GM23338 (cell line): ENCODE data around the gene MYOD1. TPM values are rescaled to one million over a fixed set of nuclear protein-coding genes. Genes with fewer than 3 reads are reported as not detected.

Source experiments
- ATAC-seq: fragments of 200-7000 bp; cut with Tn5 transposase; 3 replicates; pipeline ENCODE4 v1.9.1; 2020
- DNase-seq: peaks from one replicate; pipeline ENCODE4 v3.0.0-alpha.2; 2015; ENCODE audit warnings: low spot score
- H2AFZ ChIP-seq: fragments of 200-600 bp; sonication (generic); 2 replicates; pipeline ENCODE4 v1.8.0; 2016; ENCODE audit warnings: antibody characterized with exemption, mild to moderate bottlenecking, moderate library complexity
- H3F3A ChIP-seq: fragments of 200-600 bp; sonication (generic); replicated peaks from 2 replicates; pipeline ENCODE4 v1.8.0; 2017; ENCODE audit warnings: antibody characterized with exemption, mixed run types, low read depth
- H3K27ac ChIP-seq: fragments of 200-600 bp; sonication (generic); 2 replicates; pipeline ENCODE4 v1.6.1; 2016; ENCODE audit warnings: low read depth
- H3K27me3 ChIP-seq: fragments of 200-600 bp; sonication (generic); 2 replicates; pipeline ENCODE4 v1.8.0; 2016; ENCODE audit warnings: mild to moderate bottlenecking, mixed run types, moderate library complexity; ENCODE audit not compliant: insufficient read depth
- H3K36me3 ChIP-seq: fragments of 200-600 bp; sonication (generic); 2 replicates; pipeline ENCODE4 v1.8.0; 2016; ENCODE audit warnings: mild to moderate bottlenecking; ENCODE audit not compliant: insufficient read depth
- H3K4me1 ChIP-seq: fragments of 200-600 bp; sonication (generic); 2 replicates; pipeline ENCODE4 v1.8.0; 2016; ENCODE audit warnings: mild to moderate bottlenecking, moderate library complexity; ENCODE audit not compliant: insufficient read depth
- H3K4me2 ChIP-seq: fragments of 200-600 bp; sonication (generic); 2 replicates; pipeline ENCODE4 v1.7.1; 2017; ENCODE audit warnings: mixed run types
- H3K4me3 ChIP-seq: fragments of 200-600 bp; sonication (generic); 2 replicates; pipeline ENCODE4 v1.6.1; 2016; ENCODE audit warnings: mixed run types
- H3K79me2 ChIP-seq: fragments of 200-600 bp; sonication (generic); replicated peaks from 2 replicates; pipeline ENCODE4 v1.8.0; 2017; ENCODE audit warnings: mild to moderate bottlenecking; ENCODE audit not compliant: insufficient read depth
- H3K9me2 ChIP-seq: fragments of 200-600 bp; sonication (generic); 2 replicates; pipeline ENCODE4 v1.8.0; 2017; ENCODE audit not compliant: insufficient read depth
- H4K20me1 ChIP-seq: fragments of 200-600 bp; sonication (generic); replicated peaks from 2 replicates; pipeline ENCODE4 v1.8.0; 2017; ENCODE audit warnings: mild to moderate bottlenecking; ENCODE audit not compliant: insufficient read depth
- H3K27ac Mint-ChIP-seq: 2 replicates; pipeline ENCODE4 v1.8.0; 2020; ENCODE audit warnings: inconsistent platforms, mild to moderate bottlenecking, moderate library complexity, mixed read lengths
- H3K27me3 Mint-ChIP-seq: 3 replicates; pipeline ENCODE4 v1.8.0; 2022; ENCODE audit warnings: low read depth, mild to moderate bottlenecking, moderate library complexity, mixed read lengths, inconsistent platforms; ENCODE audit not compliant: insufficient read depth, poor library complexity
- H3K36me3 Mint-ChIP-seq: 3 replicates; pipeline ENCODE4 v1.8.0; 2021; ENCODE audit warnings: low read depth, mild to moderate bottlenecking, inconsistent platforms, moderate library complexity, mixed read lengths
- H3K4me1 Mint-ChIP-seq: 3 replicates; pipeline ENCODE4 v1.8.0; 2020; ENCODE audit warnings: mild to moderate bottlenecking, inconsistent platforms, mixed read lengths
- H3K4me3 Mint-ChIP-seq: 3 replicates; pipeline ENCODE4 v1.8.0; 2021; ENCODE audit warnings: moderate library complexity, mild to moderate bottlenecking, inconsistent platforms, mixed read lengths
- H3K9me3 Mint-ChIP-seq: 3 replicates; pipeline ENCODE4 v1.8.0; 2020; ENCODE audit warnings: moderate library complexity, mild to moderate bottlenecking, inconsistent platforms, mixed read lengths
- CREB1 ChIP-seq: fragments of 250-450 bp; sonication (Bioruptor Pico); IDR thresholded peaks from 2 replicates; pipeline ENCODE4 v1.5.0; 2020; ENCODE audit warnings: low read depth, mild to moderate bottlenecking, moderate library complexity
- EZH2 ChIP-seq: fragments of 200-600 bp; sonication (generic); IDR thresholded peaks from one replicate; pipeline ENCODE4 v1.8.0; 2017; ENCODE audit warnings: antibody characterized with exemption, mild to moderate bottlenecking, low read depth; ENCODE audit not compliant: unreplicated experiment
- EZH2phosphoT487 ChIP-seq: fragments of 200-600 bp; sonication (generic); IDR thresholded peaks from one replicate; pipeline ENCODE4 v1.8.1; 2018; ENCODE audit warnings: antibody characterized with exemption; ENCODE audit not compliant: unreplicated experiment
- JUNB ChIP-seq: IDR thresholded peaks from one replicate; pipeline ENCODE4 v1.6.1; 2016; ENCODE audit warnings: antibody characterized with exemption; ENCODE audit not compliant: unreplicated experiment
- NANOG ChIP-seq: IDR thresholded peaks from 2 replicates; pipeline ENCODE4 v1.6.1; 2016; ENCODE audit warnings: antibody characterized with exemption, borderline replicate concordance
- POLR2AphosphoS5 ChIP-seq: IDR thresholded peaks from 2 replicates; pipeline ENCODE4 v1.6.1; 2016; ENCODE audit warnings: antibody characterized with exemption, low read depth
- STAT1 ChIP-seq: IDR thresholded peaks from one replicate; pipeline ENCODE4 v1.6.1; 2016; ENCODE audit warnings: antibody characterized with exemption; ENCODE audit not compliant: unreplicated experiment
- ZNF114 ChIP-seq: fragments of 250-450 bp; sonication (Bioruptor Pico); IDR thresholded peaks from 2 replicates; pipeline ENCODE4 v1.5.0; 2020; ENCODE audit warnings: mild to moderate bottlenecking, moderate library complexity
- ZNF331 ChIP-seq: fragments of 250-450 bp; sonication (Bioruptor Pico); IDR thresholded peaks from 2 replicates; pipeline ENCODE4 v1.5.0; 2020; ENCODE audit warnings: low read depth, mild to moderate bottlenecking, moderate library complexity
- polyA plus RNA-seq: library from polyadenylated mRNA; unstranded; fragments of >200 nt; fragmentation: Nextera tagmentation; extraction: Ambion mirVana; gene quantifications from 2 replicates; pipeline ENCODE4 v1.2.1, GENCODE V29; 2016
- total RNA-seq: library from RNA; depleted of rRNA; stranded (reverse); fragments of >200 nt; shearing (Covaris generic); gene quantifications from 2 replicates; pipeline ENCODE4 v1.2.3, GENCODE V29; 2014
- TF ChIP-seq, protein P1 (sequence below): fragments of 250-450 bp; sonication (Bioruptor Pico); IDR thresholded peaks from 2 replicates; pipeline ENCODE4 v1.5.0; 2020; ENCODE audit warnings: mild to moderate bottlenecking, moderate library complexity
- TF ChIP-seq, protein P2 (sequence below), 2 experiments: fragments of 200-600 bp in 1 of 2; sonication (generic) in 1 of 2; conservative IDR thresholded peaks; 2 replicates each; pipeline versions ENCODE4 v1.5.1 to v1.6.1; 2016 to 2017; ENCODE audit warnings: antibody characterized with exemption in 2 of 2, low read depth in 2 of 2, mild to moderate bottlenecking in 2 of 2, moderate library complexity in 1 of 2
- TF ChIP-seq, protein P3 (sequence below): IDR thresholded peaks from 2 replicates; pipeline ENCODE4 v1.6.1; 2016; ENCODE audit warnings: antibody characterized with exemption

Gene MYOD1
- total and polyA plus RNA-seq, 2 experiments from 2014 or later, result not detected

DNA sequence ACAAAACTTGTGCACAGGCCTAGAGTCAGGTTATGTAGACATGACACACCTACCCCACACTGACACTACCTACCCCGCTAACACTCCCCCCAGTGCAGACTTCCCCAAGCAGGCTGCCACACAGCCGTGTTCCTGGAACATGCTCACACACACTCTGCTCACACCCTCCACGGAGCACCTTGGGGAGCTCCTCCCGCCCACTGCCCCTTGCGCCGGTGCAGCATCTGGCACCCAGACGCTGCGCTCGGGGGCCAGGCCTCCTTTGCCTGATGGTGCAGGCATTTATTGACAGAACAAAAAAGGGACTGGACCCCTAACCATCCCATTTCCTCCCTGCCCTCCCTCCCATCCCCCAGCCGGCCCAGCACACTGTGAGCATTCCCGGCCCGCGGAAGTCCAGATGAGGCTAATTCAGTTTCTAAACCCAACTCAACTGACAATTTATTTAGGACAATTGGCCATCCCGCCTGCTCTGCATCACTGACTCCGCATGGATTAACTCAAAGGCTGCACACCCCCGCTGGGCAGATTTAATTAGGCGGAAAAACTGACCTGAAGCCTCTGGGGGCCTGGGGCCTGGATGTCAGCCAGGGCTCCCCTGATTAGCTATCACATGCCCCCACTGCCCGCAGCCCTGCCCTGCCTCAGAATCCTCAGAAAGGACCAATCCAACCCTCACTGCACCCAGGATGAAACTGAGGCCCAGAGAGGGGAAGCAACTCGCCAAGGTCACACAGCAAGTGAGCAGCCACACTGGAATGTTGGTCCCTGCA is 45.3 kb downstream of the MYOD1 start (continued):
- TF ChIP-seq STAT1 (no peak), JUNB (no peak), CREB1 (CRISPR knock-in tag) (no peak), NANOG (no peak), POLR2AphosphoS5 (no peak), ZNF331 (CRISPR knock-in tag) (no peak), ZNF114 (CRISPR knock-in tag) (no peak)
- TF ChIP-seq, protein P1, sequence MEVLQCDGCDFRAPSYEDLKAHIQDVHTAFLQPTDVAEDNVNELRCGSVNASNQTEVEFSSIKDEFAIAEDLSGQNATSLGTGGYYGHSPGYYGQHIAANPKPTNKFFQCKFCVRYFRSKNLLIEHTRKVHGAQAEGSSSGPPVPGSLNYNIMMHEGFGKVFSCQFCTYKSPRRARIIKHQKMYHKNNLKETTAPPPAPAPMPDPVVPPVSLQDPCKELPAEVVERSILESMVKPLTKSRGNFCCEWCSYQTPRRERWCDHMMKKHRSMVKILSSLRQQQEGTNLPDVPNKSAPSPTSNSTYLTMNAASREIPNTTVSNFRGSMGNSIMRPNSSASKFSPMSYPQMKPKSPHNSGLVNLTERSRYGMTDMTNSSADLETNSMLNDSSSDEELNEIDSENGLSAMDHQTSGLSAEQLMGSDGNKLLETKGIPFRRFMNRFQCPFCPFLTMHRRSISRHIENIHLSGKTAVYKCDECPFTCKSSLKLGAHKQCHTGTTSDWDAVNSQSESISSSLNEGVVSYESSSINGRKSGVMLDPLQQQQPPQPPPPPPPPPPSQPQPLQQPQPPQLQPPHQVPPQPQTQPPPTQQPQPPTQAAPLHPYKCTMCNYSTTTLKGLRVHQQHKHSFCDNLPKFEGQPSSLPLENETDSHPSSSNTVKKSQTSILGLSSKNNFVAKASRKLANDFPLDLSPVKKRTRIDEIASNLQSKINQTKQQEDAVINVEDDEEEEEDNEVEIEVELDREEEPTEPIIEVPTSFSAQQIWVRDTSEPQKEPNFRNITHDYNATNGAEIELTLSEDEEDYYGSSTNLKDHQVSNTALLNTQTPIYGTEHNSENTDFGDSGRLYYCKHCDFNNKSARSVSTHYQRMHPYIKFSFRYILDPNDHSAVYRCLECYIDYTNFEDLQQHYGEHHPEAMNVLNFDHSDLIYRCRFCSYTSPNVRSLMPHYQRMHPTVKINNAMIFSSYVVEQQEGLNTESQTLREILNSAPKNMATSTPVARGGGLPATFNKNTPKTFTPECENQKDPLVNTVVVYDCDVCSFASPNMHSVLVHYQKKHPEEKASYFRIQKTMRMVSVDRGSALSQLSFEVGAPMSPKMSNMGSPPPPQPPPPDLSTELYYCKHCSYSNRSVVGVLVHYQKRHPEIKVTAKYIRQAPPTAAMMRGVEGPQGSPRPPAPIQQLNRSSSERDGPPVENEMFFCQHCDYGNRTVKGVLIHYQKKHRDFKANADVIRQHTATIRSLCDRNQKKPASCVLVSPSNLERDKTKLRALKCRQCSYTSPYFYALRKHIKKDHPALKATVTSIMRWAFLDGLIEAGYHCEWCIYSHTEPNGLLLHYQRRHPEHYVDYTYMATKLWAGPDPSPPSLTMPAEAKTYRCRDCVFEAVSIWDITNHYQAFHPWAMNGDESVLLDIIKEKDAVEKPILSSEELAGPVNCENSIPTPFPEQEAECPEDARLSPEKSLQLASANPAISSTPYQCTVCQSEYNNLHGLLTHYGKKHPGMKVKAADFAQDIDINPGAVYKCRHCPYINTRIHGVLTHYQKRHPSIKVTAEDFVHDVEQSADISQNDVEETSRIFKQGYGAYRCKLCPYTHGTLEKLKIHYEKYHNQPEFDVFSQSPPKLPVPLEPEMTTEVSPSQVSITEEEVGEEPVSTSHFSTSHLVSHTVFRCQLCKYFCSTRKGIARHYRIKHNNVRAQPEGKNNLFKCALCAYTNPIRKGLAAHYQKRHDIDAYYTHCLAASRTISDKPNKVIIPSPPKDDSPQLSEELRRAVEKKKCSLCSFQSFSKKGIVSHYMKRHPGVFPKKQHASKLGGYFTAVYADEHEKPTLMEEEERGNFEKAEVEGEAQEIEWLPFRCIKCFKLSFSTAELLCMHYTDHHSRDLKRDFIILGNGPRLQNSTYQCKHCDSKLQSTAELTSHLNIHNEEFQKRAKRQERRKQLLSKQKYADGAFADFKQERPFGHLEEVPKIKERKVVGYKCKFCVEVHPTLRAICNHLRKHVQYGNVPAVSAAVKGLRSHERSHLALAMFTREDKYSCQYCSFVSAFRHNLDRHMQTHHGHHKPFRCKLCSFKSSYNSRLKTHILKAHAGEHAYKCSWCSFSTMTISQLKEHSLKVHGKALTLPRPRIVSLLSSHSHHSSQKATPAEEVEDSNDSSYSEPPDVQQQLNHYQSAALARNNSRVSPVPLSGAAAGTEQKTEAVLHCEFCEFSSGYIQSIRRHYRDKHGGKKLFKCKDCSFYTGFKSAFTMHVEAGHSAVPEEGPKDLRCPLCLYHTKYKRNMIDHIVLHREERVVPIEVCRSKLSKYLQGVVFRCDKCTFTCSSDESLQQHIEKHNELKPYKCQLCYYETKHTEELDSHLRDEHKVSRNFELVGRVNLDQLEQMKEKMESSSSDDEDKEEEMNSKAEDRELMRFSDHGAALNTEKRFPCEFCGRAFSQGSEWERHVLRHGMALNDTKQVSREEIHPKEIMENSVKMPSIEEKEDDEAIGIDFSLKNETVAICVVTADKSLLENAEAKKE (CRISPR knock-in tag), result no peak

DNA sequence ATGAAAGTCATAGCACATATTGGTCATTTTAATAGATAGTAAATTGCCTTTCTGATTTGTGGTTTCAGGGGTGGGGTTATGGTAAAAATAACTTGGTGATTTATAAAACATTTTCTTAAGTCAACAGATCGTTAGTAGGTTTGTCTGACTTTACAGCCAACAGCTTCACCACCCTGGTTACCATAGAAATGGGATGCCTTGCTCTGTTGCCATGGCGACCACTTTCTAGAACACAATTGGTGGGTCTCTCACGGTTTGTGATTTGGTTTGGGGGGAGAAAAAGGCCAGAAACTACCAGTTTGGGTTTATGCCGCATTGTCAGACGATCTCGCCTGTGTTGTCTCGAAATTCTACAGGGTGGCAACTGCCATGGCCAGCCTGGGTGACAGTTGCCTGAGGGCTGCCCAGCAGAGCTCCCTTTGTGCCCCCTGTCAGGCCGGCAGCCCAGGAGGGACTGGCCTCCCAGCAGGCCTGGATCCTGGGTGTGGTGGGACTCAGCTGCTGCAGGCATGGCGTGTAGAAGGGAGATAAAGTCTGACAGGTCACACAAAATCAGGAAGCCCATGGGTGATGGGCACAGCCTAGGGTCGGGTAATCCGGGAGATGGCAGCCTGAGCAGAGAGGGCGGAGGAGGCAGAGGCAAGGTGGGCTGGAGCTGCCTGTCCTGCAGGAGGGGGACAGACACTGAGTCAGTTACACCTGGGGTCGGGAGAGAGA is 46.1 kb downstream of the MYOD1 start:
- H3F3A ChIP-seq, result no peaks in the 10 kb centered on the region
- H4K20me1 ChIP-seq, result no peaks in the 10 kb centered on the region
- peaks cover 7% of the 10 kb centered on the region for H3K4me1 Mint-ChIP-seq
- no peak overlapping the region for H3K4me3 Mint-ChIP-seq
- no peaks in the 10 kb centered on the region for H3K9me2 ChIP-seq
- ATAC-seq (no peak), DNase-seq (peak; percentile 63)
- H3K27ac ChIP-seq, result no peak overlapping the region
- no peaks in the 10 kb centered on the region for H3K36me3 Mint-ChIP-seq
- H3K27ac Mint-ChIP-seq, result no peak overlapping the region
- H3K4me1 ChIP-seq, result no peaks in the 10 kb centered on the region
- no peak overlapping the region for H3K4me3 ChIP-seq
- H3K27me3 ChIP-seq, result no peaks in the 10 kb centered on the region
- no peaks in the 10 kb centered on the region for H3K36me3 ChIP-seq
- H3K9me3 Mint-ChIP-seq, result no peaks in the 10 kb centered on the region; the same call in 2 of the 3 replicates
- H2AFZ ChIP-seq, result no peak overlapping the region
- no peaks in the 10 kb centered on the region for H3K79me2 ChIP-seq
- H3K4me2 ChIP-seq, result no peak overlapping the region
- peaks cover 5% of the 10 kb centered on the region for H3K27me3 Mint-ChIP-seq
- TF ChIP-seq, protein P2, sequence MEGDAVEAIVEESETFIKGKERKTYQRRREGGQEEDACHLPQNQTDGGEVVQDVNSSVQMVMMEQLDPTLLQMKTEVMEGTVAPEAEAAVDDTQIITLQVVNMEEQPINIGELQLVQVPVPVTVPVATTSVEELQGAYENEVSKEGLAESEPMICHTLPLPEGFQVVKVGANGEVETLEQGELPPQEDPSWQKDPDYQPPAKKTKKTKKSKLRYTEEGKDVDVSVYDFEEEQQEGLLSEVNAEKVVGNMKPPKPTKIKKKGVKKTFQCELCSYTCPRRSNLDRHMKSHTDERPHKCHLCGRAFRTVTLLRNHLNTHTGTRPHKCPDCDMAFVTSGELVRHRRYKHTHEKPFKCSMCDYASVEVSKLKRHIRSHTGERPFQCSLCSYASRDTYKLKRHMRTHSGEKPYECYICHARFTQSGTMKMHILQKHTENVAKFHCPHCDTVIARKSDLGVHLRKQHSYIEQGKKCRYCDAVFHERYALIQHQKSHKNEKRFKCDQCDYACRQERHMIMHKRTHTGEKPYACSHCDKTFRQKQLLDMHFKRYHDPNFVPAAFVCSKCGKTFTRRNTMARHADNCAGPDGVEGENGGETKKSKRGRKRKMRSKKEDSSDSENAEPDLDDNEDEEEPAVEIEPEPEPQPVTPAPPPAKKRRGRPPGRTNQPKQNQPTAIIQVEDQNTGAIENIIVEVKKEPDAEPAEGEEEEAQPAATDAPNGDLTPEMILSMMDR (conservative IDR thresholded peaks at IDR 0.05; ENCODE audit: low read depth in 2 of 2), result no peak
- TF ChIP-seq EZH2phosphoT487 (no peak), EZH2 (no peak), CREB1 (CRISPR knock-in tag) (no peak)
- TF ChIP-seq, protein P3, sequence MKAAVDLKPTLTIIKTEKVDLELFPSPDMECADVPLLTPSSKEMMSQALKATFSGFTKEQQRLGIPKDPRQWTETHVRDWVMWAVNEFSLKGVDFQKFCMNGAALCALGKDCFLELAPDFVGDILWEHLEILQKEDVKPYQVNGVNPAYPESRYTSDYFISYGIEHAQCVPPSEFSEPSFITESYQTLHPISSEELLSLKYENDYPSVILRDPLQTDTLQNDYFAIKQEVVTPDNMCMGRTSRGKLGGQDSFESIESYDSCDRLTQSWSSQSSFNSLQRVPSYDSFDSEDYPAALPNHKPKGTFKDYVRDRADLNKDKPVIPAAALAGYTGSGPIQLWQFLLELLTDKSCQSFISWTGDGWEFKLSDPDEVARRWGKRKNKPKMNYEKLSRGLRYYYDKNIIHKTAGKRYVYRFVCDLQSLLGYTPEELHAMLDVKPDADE, result no peak
